Stimulated activated CD4-positive, alpha-beta T cell treated with anti-CD3 and anti-CD28 coated beads, Interleukin-2, amount 100 ng/mL, for 48 hours (primary cell): ENCODE data around the gene MBTPS2.
"Not testable (repeated sequence)": the region's sequence is repeated elsewhere in the genome, so short reads cannot be mapped to it uniquely, and the experiment has no call there.

ENCODE experiments used
- DNase-seq, 2 donors: peaks; one replicate each; pipeline ENCODE4 v3.0.0-alpha.2; 2020

Gene MBTPS2

DNA sequence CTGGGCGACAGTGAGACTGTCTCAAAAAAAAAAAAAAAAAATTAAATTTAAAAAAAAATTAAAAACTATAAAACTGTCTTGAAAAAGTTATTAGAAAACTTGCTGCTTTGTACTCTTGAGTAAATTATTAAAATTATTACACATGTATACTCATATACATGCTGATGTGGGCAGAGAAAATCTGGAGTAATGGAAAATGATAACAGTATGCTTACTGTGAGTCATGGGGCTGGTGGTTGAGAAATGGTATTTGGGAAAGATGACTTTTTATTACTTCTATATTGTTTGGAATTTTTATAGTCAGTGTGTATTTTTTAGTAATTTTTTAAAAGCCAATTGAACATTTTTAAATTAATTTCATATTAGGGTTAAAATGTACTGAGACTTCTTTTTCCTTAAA lies 23.8 kb downstream of the MBTPS2 start:
- no peak for DNase-seq

DNA sequence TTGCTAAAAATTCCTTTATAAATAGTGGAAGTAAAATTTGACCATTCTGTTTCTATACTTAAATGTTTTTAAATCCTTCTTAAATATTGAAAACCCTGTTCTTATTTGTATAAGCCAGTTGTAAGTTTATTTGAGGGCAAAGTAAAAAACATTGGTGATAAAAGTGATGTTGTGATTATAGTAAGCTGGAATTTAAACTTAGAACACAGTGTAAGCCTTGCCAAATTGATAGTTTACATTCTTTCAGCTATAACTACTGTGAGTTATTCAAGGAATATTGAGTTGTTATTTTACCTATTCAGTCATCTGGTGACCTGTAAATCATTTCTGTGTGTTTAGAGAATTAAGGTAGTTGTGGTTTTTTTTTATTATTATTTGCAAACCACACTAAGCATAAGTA lies 26.0 kb downstream of the MBTPS2 start:
- no peak for DNase-seq

DNA sequence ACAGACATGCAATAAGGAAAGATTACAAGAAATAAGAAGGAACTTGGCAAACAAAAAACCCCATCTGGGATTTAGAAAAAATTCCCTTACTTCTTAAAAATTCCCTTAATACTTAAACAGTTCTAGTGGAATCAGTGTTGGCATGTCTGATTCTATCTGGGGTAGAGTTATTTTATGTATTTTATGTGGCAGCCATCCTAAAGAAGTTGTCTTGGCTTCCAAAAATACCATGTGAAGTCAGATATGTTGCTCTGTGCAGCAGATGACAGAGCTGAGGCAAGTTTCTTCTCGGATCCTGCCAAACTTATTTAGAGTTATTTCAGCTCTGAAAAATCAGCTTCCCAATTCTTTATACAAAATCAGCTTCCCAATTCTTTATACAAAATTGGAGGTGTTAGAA lies 31.1 kb downstream of the MBTPS2 start:
- no peak for DNase-seq

DNA sequence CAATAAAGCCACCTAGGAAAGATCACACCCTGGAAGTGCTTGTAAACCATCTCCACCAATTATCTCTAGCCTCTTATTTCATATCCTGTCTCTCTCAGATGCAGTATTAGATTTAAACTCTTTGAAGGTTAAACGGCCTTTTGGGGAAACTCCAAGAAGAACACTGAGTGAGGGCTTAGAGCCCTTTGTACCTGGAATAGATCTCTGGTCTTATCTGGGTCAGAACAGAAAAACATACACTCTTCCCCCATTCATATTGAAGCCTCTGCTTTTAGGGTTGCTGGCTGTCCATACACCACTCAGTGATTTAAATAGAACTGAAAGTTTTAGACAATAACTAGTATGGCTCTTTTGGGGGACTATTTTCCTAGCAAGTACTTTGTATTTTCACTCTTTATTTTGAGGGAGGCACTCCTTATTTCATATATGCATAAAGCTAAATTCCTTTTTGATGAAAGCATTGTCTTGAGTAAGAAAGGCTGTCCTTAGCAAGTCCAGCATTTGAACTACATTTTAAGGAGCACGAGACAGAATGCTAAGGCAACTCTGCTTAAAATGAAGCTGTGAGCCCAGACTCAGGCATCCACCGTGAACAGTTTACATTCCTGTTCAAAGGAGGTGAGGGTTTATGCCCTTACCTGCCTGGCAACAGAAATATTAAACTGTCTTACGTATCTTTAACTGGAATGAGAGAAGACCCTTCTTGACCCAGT lies 33.8 kb downstream of the MBTPS2 start:
- no peak for DNase-seq

DNA sequence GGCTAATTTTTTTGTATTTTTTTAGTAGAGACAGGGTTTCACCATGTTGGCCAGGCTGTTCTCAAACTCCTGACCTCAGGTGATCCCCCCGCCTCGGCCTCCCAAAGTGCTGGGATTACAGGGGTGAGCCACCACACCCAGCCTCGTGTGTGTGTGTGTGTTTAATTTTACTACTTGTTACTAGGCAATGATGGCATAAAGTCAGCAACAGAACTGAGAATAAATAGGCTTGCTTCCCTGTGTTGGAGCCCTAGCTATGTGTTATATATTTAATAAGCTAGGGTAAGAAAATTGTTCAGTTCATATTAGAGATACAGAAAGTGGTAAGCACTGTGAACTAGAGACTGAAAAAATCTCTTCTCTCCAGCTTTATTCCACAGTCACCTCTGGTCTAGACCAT lies 34.8 kb downstream of the MBTPS2 start:
- not testable (repeated sequence) for DNase-seq

DNA sequence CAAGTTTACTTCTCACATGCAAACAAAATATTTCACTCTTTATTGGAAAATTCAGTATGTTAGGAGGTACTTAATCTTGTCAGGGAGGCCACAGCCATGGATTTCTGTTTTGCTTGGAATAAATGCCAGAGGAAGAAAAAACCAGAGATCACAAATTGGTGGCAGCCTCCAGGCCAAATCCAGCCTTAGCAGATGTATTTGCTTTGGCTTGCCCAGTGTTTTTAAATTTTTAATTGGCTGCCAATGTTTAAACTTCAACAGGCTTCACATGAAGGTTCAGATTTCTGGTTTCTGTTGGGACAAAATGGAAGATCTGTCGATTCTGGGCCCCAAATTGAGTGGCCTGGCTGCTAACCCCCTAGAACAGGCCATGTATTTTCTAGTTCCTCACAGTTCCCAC lies 35.6 kb downstream of the MBTPS2 start:
- no peak for DNase-seq

DNA sequence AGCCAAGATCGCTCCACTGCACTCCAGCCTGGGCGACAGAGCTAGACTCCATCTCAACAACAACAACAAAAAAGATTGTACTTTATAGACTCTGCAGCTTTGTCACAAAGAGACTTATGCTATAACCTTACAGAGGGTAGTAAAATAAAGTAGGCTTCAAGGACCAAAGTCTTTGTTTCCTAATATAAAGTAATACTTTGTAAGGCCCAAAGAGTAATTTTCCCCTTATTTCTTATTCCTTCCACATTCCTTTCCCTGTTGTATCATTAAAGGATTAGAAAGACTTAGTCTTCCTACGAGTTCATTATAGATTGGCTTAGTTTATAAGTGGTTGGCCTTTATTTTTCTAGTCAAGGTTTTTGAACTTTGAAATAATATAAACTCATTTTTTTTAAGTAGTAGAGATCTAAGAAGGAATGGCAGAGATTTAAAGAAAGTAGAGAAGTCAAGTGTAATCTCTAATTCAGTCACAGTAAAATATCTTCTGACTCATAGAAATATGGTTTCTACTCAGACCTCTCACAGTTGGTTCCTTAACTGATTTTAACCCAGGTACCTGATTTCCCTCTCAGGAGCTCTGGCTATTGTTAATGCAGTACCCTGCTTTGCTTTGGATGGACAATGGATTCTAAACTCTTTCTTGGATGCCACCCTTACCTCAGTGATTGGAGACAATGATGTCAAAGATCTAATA lies 42.6 kb downstream of the MBTPS2 start:
- DNase-seq = no peak

DNA sequence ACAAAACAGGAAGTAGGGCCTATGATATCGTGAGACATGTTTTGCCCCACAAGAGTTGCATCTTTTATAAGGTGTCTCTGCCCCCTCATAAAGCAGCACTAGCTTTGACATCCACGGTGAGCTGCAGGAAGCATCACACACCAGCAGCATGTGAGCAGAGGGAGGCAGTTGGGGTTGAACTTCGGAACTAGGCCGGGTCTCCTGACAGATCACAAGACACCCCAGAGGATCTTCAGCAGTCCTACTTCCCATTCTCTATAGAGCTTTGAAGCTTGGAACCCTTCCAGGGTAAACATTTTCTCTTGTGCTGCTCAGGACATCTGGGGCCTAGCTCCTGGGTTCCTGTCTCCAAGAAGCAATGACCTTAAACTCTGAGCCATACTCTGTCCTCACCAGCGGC lies 43.8 kb downstream of the MBTPS2 start:
- DNase-seq = no peak

DNA sequence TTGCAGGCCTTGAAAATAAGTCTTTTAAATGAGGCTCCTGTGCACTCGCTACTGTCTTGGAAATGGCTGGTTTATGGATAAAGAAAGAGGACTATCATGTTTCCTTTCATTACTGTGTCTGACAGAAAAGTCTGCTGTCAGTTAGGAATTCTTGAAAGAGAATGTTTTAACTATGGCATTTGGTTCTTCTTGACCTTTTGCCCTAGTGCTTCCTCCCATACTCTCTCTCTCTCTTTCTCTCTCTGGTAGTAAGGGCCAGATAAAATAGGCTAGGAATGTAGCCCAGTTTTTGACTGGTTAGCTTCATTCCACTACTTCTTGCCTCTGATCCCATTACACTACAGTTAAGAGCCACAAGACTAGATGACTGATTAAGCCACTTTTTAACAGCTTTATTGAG lies 46.2 kb downstream of the MBTPS2 start:
- DNase-seq = no peak

DNA sequence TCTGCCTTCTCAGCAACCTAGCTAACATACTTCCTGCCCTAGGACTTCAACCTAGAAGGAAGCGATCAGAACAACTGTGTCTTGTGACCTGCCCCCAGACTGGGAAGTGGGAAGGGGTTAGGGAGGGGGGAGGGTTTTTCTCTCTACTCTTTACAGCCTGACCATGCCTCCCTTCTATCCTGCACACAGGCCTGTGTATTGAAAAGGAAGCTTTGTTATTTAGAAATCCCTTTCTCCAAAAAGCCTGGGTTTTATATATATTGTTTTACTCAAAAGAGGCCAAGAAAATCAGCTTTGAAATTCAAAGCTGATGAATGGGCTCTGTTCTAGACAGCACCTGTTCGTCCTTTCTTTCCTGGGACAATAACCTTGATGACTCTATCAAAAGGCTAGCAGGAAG lies 65.9 kb downstream of the MBTPS2 start:
- no peak for DNase-seq

DNA sequence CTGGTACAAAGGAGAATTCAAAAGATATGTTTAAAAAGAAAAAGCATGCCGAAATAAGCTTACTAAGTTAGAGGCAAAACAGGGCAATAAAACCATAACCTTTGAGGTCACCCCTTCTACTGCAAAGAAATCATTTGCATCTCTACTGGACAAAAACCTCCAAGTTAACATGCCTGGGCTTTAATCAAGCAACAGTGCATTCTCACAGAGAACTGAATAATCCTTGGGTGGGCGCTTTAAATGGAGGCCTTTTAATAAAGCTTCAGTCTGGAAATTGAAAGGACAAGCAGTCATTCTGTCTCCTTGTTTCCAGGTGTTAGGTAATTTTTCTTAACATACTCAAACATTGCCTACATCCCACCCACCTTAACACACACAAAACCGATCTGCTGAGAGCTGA lies 66.5 kb downstream of the MBTPS2 start:
- no peak for DNase-seq

DNA sequence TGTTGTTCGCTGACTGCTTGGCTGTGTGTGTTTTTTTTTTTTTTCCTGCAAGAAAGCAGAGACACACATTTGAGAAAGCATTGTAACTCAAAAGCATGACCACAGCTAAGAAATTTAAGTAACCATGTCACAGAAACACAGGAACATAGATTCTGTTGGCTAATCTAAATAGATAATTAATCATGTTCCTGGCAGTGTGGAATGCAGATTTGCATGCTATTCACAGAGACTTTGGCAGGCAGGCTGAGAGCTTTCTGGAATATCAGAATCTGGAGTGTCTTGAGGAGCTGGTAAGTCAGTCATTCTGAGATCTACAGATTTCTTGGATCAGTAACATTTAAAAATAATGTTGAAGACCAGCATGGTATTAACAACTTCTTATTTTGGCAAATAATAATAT lies 67.8 kb downstream of the MBTPS2 start:
- no peak for DNase-seq

DNA sequence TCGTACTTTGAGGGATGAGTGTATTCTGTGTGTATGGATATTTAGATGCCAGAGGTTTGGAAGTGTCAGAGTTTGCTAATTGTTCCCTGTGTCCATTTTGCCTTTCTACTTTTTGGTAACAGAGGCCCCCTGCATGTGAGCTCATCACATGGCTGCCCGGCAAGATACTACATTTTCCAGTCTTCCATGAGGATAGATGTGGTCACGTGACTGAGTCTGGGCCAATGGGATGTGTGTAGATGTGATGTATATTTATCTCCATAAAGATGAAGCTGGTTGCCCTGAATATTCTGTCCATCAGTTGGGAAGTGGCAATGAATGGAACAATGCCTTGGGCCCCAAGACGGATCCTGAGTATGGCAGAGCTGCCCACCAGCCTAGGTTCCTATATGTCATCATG lies 72.1 kb downstream of the MBTPS2 start:
- DNase-seq = no peak

DNA sequence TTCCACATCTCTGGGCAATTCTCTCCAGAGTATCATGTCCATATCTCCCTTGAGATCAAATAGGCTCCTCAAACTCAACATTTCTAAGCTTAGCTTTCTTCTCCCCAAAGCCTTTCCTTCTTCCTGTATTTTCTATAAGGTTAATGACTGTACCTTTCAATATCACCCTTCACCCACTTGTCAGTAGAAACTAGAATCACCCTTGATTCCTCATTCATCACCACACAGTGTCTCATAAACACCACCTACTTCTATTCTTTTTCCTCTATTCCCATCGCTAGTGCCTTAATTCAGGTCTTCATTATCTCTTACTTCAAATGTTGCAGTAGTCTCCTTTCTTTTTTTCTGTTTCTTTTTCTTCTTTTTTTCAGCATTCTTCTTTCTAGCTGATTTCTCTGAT lies 72.8 kb downstream of the MBTPS2 start:
- DNase-seq = no peak

DNA sequence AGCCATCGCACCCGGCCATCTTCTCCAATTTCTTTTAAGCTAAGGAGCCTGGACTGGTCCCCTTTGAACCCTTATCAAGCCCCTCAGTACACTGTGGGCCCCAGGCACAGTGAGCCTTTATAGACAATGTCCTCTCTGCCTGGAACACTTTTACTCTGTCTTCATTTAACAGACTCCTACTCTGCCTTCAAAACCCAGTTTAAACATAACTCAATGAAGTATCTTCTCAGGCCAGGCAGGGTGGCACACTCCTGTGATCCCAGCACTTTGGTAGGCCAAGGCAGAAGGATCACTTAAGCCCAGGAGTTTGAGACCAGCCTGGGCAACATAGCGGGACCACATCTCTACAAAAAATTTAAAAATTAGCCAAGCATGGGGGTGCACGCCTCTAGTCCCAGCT lies 73.6 kb downstream of the MBTPS2 start:
- no peak for DNase-seq

DNA sequence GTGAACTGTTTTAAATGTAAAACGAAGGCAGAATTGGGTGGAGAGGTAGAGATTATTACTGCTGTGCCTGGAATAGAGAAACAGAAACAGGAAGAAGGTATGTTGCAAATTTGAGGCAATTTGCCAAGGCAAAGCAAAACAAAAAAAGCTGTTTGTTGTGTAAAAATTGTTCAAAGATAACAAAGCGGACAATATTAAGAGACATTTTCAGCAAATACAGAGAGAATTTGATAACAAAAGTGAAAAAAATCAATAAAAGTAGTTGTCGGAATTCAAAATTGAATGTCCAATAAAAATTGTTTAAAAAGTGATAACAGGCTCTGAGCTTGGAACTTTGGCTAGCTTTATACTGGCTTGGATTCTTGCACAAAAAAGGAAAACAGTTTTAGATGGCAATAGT lies 86.7 kb downstream of the MBTPS2 start:
- DNase-seq = no peak

DNA sequence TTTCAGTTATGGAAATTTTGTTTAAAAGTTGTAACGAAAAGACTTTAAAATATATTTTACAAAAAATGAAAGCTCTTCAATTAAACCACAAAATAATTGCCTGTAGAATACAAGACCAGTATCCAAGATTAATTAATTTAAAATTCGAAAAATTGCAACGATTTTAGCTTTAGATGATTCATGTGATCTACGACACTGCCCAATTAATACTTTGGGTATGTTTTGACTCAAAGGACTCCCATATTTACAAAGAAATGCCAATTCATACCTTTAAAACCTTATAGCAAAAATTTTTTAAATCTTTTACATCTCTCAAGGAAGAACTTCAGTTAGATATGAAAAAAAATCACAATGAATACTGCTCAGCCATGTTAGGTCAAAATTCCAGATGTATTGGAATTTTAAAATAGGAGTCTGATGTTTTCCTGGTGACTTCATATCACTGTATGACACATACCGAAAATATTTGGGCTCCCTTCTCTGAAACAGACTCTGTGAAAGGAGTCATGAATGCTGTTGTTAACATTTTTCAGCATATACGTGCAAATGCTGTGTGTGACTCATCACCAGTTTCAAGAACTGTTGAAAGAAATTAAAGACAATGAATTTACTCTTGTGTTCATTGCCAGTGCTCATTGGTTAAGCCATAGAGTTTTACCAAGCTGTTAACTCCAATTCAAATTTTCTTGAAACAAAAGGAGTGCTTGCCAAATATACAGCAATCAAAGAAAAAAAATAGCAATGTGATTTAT lies 87.3 kb downstream of the MBTPS2 start:
- DNase-seq = no peak

DNA sequence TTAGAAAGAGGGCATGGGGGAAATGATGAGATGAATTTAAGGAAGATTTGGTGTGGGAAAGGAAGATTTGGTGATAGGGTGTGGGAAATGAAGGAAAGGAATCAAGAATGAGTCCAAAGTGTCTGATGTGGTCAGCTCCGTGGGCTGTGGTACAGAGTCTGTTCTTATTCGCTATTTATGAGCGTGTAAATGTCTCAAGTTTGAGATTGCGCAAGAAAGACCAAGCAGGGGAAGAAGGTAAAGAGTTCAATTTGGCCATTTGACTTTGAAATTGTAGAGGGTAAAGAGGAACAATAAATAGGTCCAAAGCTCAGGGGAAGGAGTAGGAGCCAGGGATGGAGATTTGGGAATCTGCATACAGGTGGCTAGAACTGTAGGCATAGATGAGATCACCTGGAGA lies 89.8 kb downstream of the MBTPS2 start:
- no peak for DNase-seq

DNA sequence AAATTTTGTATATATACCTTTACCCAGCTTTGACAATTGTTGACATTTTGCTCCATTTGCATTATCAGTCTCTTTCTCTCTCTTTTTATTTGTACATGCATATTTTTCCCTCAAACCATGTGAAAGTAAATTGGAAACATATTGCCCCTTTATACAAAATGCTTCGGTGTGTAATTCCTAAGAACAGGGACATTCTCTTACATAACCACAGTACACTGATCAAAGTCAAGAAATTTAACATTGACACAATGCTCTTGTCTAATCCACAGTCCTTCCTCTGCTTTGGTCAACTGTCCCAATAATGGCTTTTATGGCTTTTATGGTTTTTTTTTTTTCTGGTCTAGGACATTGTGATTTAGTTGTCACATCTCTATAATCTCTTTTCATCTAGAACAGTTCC lies 91.6 kb downstream of the MBTPS2 start:
- DNase-seq = no peak

DNA sequence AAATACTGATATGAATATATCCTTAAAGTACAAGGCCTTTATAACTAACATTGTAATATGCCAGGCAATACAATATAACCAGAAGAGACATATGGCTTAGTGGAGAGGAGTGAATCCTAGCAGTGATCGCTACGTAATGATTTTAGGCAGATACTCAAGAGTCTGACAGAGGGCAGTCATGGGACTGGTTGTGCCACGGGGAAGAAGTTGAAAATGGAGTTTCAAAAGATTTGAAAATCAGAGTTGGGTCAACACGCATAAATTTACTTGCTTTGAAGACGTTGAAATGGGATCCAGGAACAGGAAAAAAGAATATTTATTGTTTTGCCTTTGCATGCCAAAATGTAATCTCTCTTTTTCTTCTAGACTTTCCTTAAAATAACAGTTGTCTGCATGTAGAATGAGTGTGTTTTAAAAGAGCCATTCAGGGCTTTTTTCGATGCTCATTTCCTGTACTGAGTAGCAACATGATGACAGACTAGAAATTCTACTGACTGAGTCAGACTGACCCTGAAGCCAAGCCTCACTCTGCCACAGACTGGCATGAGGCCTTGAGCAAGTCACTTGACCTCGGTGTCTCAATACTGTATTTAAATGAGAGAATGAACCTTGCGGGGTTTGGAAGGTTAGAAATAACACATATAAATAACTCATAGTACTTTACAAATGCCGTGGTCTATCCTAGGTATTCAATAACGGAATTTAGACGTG lies 93.0 kb downstream of the MBTPS2 start:
- no peak for DNase-seq

DNA sequence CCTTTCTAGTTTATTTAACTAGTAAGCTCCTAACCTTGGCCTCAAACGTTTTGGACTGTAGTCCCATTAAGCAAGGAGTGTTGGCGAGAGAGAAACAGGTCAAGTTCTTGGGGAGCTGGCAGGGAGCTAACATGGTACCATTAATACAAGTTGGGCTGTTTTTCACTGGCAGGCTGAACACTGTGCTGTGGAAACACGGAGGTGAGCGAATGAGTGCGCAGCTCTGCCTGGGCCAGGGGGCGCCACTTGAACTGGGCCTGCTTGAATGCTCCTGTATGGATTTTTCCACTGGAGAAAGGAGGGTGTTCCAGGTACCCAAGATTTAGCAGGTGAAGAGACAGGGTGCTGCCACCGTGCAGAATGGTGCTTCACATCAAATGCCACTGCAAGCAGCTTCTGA lies 93.7 kb downstream of the MBTPS2 start:
- DNase-seq = no peak

DNA sequence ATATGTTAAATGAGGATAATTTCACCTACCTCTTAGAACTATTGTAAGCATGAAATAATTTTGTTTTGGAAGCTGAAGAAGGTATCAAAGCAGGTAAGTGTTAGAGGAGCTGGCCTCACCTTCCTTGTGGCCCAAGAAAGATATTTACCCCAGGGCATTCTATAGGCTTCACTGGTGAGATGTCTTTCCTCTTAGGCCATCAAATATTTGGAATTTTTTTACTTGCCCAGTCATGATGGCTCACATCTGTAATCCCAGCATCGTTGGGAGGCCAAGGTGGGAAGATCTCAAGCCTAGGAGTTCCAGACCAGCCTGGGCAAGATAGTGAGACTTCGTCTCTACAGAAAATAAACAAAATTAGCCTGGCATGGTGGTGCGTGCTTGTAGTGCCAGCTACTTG lies 95.0 kb downstream of the MBTPS2 start:
- DNase-seq = no peak
